HepG2 (cell line): ENCODE results near the gene FIGLA. TPM values are rescaled to one million over a fixed set of nuclear protein-coding genes. Genes with fewer than 3 reads are reported as not detected.

ENCODE experiments used
- CEBPG ChIP-seq: IDR thresholded peaks from 2 replicates; pipeline ENCODE4 v1.6.1; 2016
- GABPB1 ChIP-seq: IDR thresholded peaks from 2 replicates; pipeline ENCODE4 v1.6.1; 2016; ENCODE audit warnings: mild to moderate bottlenecking, missing genetic modification reagents, moderate library complexity, missing compliant biosample characterization
- GTF3A ChIP-seq: sonication (generic); formaldehyde crosslinking; conservative IDR thresholded peaks from 2 replicates; pipeline ENCODE4 v1.4.0; 2020; ENCODE audit warnings: mild to moderate bottlenecking, missing genetic modification reagents
- HIVEP1 ChIP-seq: sonication (generic); formaldehyde crosslinking; IDR thresholded peaks from 2 replicates; pipeline ENCODE4 v1.4.0; 2020; ENCODE audit warnings: mild to moderate bottlenecking, missing genetic modification reagents
- KDM6A ChIP-seq: IDR thresholded peaks from 2 replicates; pipeline ENCODE4 v1.6.1; 2016; ENCODE audit warnings: low read depth
- MIXL1 ChIP-seq: IDR thresholded peaks from 2 replicates; pipeline ENCODE4 v1.6.1; 2016
- PAWR ChIP-seq: sonication (generic); formaldehyde crosslinking; IDR thresholded peaks from 2 replicates; pipeline ENCODE4 v1.4.0; 2020; ENCODE audit warnings: missing genetic modification reagents, mild to moderate bottlenecking, borderline replicate concordance
- PHB2 ChIP-seq: fragments of 450-650 bp; IDR thresholded peaks from 2 replicates; pipeline ENCODE4 v1.6.1; 2018; ENCODE audit not compliant: partially characterized antibody
- RARG ChIP-seq: sonication (generic); formaldehyde crosslinking; IDR thresholded peaks from 2 replicates; pipeline ENCODE4 v1.4.0; 2020; ENCODE audit warnings: low read depth, mild to moderate bottlenecking, missing genetic modification reagents
- RERE ChIP-seq: IDR thresholded peaks from 2 replicates; pipeline ENCODE4 v1.6.1; 2016; ENCODE audit warnings: low read depth, missing genetic modification reagents, missing compliant biosample characterization
- STAG1 ChIP-seq: sonication (generic); formaldehyde crosslinking; IDR thresholded peaks from 2 replicates; pipeline ENCODE4 v1.4.0; 2020; ENCODE audit warnings: missing genetic modification reagents
- ZBTB43 ChIP-seq: sonication (generic); formaldehyde crosslinking; conservative IDR thresholded peaks from 2 replicates; pipeline ENCODE4 v1.4.0; 2020; ENCODE audit warnings: missing genetic modification reagents
- ZFP37 ChIP-seq: sonication (generic); formaldehyde crosslinking; IDR thresholded peaks from 2 replicates; pipeline ENCODE4 v1.4.0; 2020; ENCODE audit warnings: missing genetic modification reagents, borderline replicate concordance
- ZNF280B ChIP-seq: sonication (generic); formaldehyde crosslinking; IDR thresholded peaks from 2 replicates; pipeline ENCODE4 v1.5.0; 2020; ENCODE audit warnings: missing genetic modification reagents, mild to moderate bottlenecking, borderline replicate concordance
- ZNF329 ChIP-seq: sonication (generic); formaldehyde crosslinking; IDR thresholded peaks from 2 replicates; pipeline ENCODE4 v1.9.0; 2021; ENCODE audit warnings: low read depth, mild to moderate bottlenecking, missing genetic modification reagents
- ZNF382 ChIP-seq: sonication (generic); formaldehyde crosslinking; IDR thresholded peaks from 2 replicates; pipeline ENCODE4 v1.5.0; 2020; ENCODE audit warnings: missing genetic modification reagents, mild to moderate bottlenecking, borderline replicate concordance
- ZNF530 ChIP-seq: sonication (generic); formaldehyde crosslinking; IDR thresholded peaks from 2 replicates; pipeline ENCODE4 v1.5.0; 2020; ENCODE audit warnings: low read depth, mild to moderate bottlenecking, missing genetic modification reagents
- ZNF543 ChIP-seq: sonication (generic); formaldehyde crosslinking; IDR thresholded peaks from 2 replicates; pipeline ENCODE4 v1.4.0; 2020; ENCODE audit warnings: mild to moderate bottlenecking, missing genetic modification reagents
- ZNF777 ChIP-seq: sonication (generic); formaldehyde crosslinking; IDR thresholded peaks from 2 replicates; pipeline ENCODE4 v1.4.0; 2020; ENCODE audit warnings: missing genetic modification reagents
- ZNF800 ChIP-seq: sonication (generic); formaldehyde crosslinking; IDR thresholded peaks from 2 replicates; pipeline ENCODE4 v1.4.0; 2020; ENCODE audit warnings: missing genetic modification reagents
- polyA plus RNA-seq, 8 experiments: library from polyadenylated mRNA; depleted of rRNA in 3 of 8; stranded (reverse) in 7 of 8; unstranded in 1 of 8; fragments of >200 nt; fragmentation: Illumina TruSeq in 4 of 8; extraction: Trizol in 4 of 8; gene quantifications; 2 replicates each; pipeline versions ENCODE4 v1.2.1 to v1.2.3, GENCODE V29; 2011 to 2016; ENCODE audit warnings: low read depth in 4 of 8, missing spikeins in 1 of 8, mixed read lengths in 1 of 8; ENCODE audit not compliant: insufficient read depth in 1 of 8
- total RNA-seq, 5 experiments: library from RNA; depleted of rRNA; stranded (reverse); fragments of >200 nt; fragmentation: Illumina TruSeq; extraction: Trizol; gene quantifications; 2 replicates each; pipeline ENCODE4 v1.2.3, GENCODE V29; 2016; ENCODE audit warnings: low read depth in 1 of 5

Gene FIGLA
- total and polyA plus RNA-seq, 2 of the 13 experiments (the other 11 are each of a cell fraction or from before 2014, with no cell fraction given): not detected

GRCh38 chr2:70767699-70768589 is 22.5 kb downstream of the FIGLA start, which contains the start of gene ADD2 (continued):
- TF ChIP-seq RERE (CRISPR knock-in tag) (no peak), RARG (CRISPR knock-in tag) (no peak), ZNF543 (CRISPR knock-in tag) (no peak), GABPB1 (CRISPR knock-in tag) (peak; percentile 29; the same call in 1 of the 2 replicates), ZNF329 (CRISPR knock-in tag) (no peak), ZNF280B (CRISPR knock-in tag) (peak; percentile 61; the same call in 1 of the 2 replicates), ZNF800 (CRISPR knock-in tag) (peak; percentile 30; the same call in 1 of the 2 replicates), KDM6A (CRISPR knock-in tag) (no peak), ZNF530 (CRISPR knock-in tag) (no peak), ZFP37 (CRISPR knock-in tag) (no peak), PHB2 (no peak), ZNF777 (CRISPR knock-in tag) (peak; percentile 40; the same call in 1 of the 2 replicates), MIXL1 (no peak), STAG1 (CRISPR knock-in tag) (0 out of 2 replicates have a peak, but pooled peaks have one; percentile 3), ZBTB43 (CRISPR knock-in tag) (no peak), ZNF382 (CRISPR knock-in tag) (no peak), HIVEP1 (CRISPR knock-in tag) (no peak), CEBPG (CRISPR knock-in tag) (no peak), PAWR (CRISPR knock-in tag) (no peak), GTF3A (no peak)
